ENCODE results near the gene CEP104. TPM values are rescaled to one million over a fixed set of nuclear protein-coding genes. Genes with fewer than 3 reads are reported as not detected.

Gene CEP104
- polyA plus RNA-seq, 3 donors: 8.3 to 25.1 (median 13.0) TPM

DNA sequence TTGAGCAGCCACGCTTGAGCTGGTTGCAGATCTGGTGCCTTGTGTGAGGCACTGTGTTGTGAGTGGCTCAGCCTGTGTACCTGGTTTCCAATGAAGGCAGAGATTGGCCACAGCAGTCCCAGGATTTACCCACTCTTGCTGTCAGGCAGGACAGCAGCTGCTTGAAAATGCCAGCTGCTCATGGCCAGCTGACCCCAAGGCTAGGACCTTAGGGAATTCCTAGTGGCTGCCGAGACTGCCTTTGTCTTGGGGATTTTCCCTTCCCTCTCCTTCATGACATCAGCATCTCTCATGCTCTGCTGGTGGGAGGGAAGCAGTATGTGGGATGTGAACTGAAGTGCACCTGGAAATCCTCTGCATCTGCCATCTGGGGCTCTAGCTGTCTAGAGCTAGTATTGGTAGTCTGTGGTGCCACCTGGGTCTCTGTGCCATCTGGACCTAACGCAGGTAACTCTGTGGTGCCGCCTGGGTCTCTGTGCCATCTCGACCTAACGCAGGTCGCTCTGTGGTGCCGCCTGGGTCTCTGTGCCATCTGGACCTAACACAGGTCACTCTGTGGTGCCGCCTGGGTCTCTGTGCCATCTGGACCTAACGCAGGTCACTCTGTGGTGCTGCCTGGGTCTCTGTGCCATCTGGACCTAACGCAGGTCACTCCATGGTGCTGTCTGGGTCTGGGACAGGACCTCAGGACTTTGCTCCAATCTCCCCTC, 56.9 kb downstream of the CEP104 start:
- Mint-ChIP-seq H3K9me3 (peaks cover 0 to 4% (median 0%) of the 10 kb centered on the region in 7 donors), H3K27me3 (ENCODE audit: low read depth in 3 of 3) (peaks cover 12 to 22% (median 20%) of the 10 kb centered on the region in 3 donors), H3K27ac (no peak overlapping the region), H3K36me3 (peaks cover 0 to 3% of the 10 kb centered on the region in 2 donors), H3K4me3 (no peak overlapping the region), H3K4me1 (peaks cover 18% of the 10 kb centered on the region)
- WGBS (ENCODE audit: insufficient coverage): 94% methylated on average over 9 of the region's 11 CpGs
- no peaks in the 10 kb centered on the region for H3K36me3 ChIP-seq (replicated peaks in 1 of 2; ENCODE audit: control insufficient read depth in 1 of 2, insufficient read depth in 2 of 2, low read length in 2 of 2)
- peaks cover 10% of the 10 kb centered on the region for H4K20me1 ChIP-seq (ENCODE audit: insufficient read depth, low read length)
- H3K27ac ChIP-seq (ENCODE audit: low read depth in 1 of 2, low read length in 2 of 2): no peak overlapping the region
- no peak for TF ChIP-seq CTCF (IDR thresholded peaks at IDR 0.05)
- peaks cover 12 to 18% of the 10 kb centered on the region in 2 donors for H3K4me1 ChIP-seq (ENCODE audit: control insufficient read depth in 1 of 2, insufficient read depth in 2 of 2, low read length in 2 of 2)
- peaks cover 10% of the 10 kb centered on the region for H3K79me2 ChIP-seq (ENCODE audit: insufficient read depth, low read length)
- intact Hi-C loops (cut with micrococcal nuclease): no loop called here
- H2AFZ ChIP-seq (ENCODE audit: insufficient read depth, low read depth, low read length, poor library complexity, severe bottlenecking): no peak overlapping the region
- no peak for DNase-seq
- H3K9me3 ChIP-seq (replicated peaks in 1 of 2; ENCODE audit: control insufficient read depth in 1 of 2, insufficient read depth in 1 of 2, low read length in 2 of 2): no peaks in the 10 kb centered on the region
- H3K4me2 ChIP-seq (replicated peaks; ENCODE audit: extremely low read depth, low read length, poor library complexity, severe bottlenecking): no peak overlapping the region
- no peak overlapping the region for H3K4me3 ChIP-seq (replicated peaks in 1 of 3; ENCODE audit: low read depth in 2 of 3, low read length in 3 of 3)
- H3K9ac ChIP-seq (ENCODE audit: insufficient read depth, low read length, poor library complexity, severe bottlenecking): no peak overlapping the region
- peaks cover 0 to 5% of the 10 kb centered on the region in 2 donors for H3K27me3 ChIP-seq (ENCODE audit: control insufficient read depth in 2 of 2, insufficient read depth in 2 of 2, low read length in 2 of 2)

- Mint-ChIP-seq H3K27ac (peak within 1 kb of the TSS in 6 of 7 donors; percentile 67 to 93 (median 77)), H3K36me3 (peaks cover 10 to 13% of the 10 kb centered on the region in 2 donors), H3K9me3 (peaks cover 0 to 4% (median 0%) of the 10 kb centered on the region in 7 donors), H3K4me1 (peaks cover 35% of the 10 kb centered on the region), H3K4me3 (peak within 1 kb of the TSS; percentile 92 to 96), H3K27me3 (ENCODE audit: low read depth in 3 of 3) (peaks cover 6 to 16% (median 8%) of the 10 kb centered on the region in 3 donors)
- Histone ChIP-seq H3K27me3 (ENCODE audit: control insufficient read depth in 2 of 2, insufficient read depth in 2 of 2, low read length in 2 of 2) (peaks cover 0 to 5% of the 10 kb centered on the region in 2 donors), H3K9ac (ENCODE audit: insufficient read depth, low read length, poor library complexity, severe bottlenecking) (peak within 1 kb of the TSS; percentile 84), H3K4me2 (replicated peaks; ENCODE audit: extremely low read depth, low read length, poor library complexity, severe bottlenecking) (peak within 1 kb of the TSS; percentile 96), H2AFZ (ENCODE audit: insufficient read depth, low read depth, low read length, poor library complexity, severe bottlenecking) (peak within 1 kb of the TSS; percentile 88), H3K36me3 (replicated peaks in 1 of 2; ENCODE audit: control insufficient read depth in 1 of 2, insufficient read depth in 2 of 2, low read length in 2 of 2) (peaks cover 3 to 13% of the 10 kb centered on the region in 2 donors), H3K9me3 (replicated peaks in 1 of 2; ENCODE audit: control insufficient read depth in 1 of 2, insufficient read depth in 1 of 2, low read length in 2 of 2) (no peaks in the 10 kb centered on the region), H3K4me1 (ENCODE audit: control insufficient read depth in 1 of 2, insufficient read depth in 2 of 2, low read length in 2 of 2) (peaks cover 30 to 40% of the 10 kb centered on the region in 2 donors), H3K4me3 (replicated peaks in 1 of 3; ENCODE audit: low read depth in 2 of 3, low read length in 3 of 3) (peak within 1 kb of the TSS; percentile 48 to 76 (median 70)), H3K79me2 (ENCODE audit: insufficient read depth, low read length) (peaks cover 47% of the 10 kb centered on the region), H4K20me1 (ENCODE audit: insufficient read depth, low read length) (peaks cover 47% of the 10 kb centered on the region), H3K27ac (ENCODE audit: low read depth in 1 of 2, low read length in 2 of 2) (peak within 1 kb of the TSS in 1 of 2 donors; percentile 58)
- peak; percentile 79 to 82 (median 81) for DNase-seq
- 6% methylated on average over 57 of the region's 60 CpGs for WGBS (ENCODE audit: insufficient coverage)
- no peak for TF ChIP-seq CTCF (IDR thresholded peaks at IDR 0.05)
- intact Hi-C loops (cut with micrococcal nuclease): no loop called here
These were observed 60.6 kb downstream of the CEP104 start, which contains the start of gene LRRC47 for GRCh38 chr1:3796215-3797061. Gene LRRC47, minus strand, starts transcription at chr1:3796498. Its CDS starts 22 bp downstream, at chr1:3796476.
